GM23338 (cell line): ENCODE results near the gene ADGRV1. TPM values are rescaled to one million over a fixed set of nuclear protein-coding genes. Genes with fewer than 3 reads are reported as not detected.
A peak's percentile ranks its signal among the peaks of the same experiment; 100 is the strongest.

ENCODE experiments used
- ATAC-seq: fragments of 200-7000 bp; cut with Tn5 transposase; 3 replicates; pipeline ENCODE4 v1.9.1; 2020
- DNase-seq: peaks from one replicate; pipeline ENCODE4 v3.0.0-alpha.2; 2015; ENCODE audit warnings: low spot score
- H2AFZ ChIP-seq: fragments of 200-600 bp; sonication (generic); 2 replicates; pipeline ENCODE4 v1.8.0; 2016; ENCODE audit warnings: antibody characterized with exemption, mild to moderate bottlenecking, moderate library complexity
- H3F3A ChIP-seq: fragments of 200-600 bp; sonication (generic); replicated peaks from 2 replicates; pipeline ENCODE4 v1.8.0; 2017; ENCODE audit warnings: antibody characterized with exemption, mixed run types, low read depth
- H3K27ac ChIP-seq: fragments of 200-600 bp; sonication (generic); 2 replicates; pipeline ENCODE4 v1.6.1; 2016; ENCODE audit warnings: low read depth
- H3K27me3 ChIP-seq: fragments of 200-600 bp; sonication (generic); 2 replicates; pipeline ENCODE4 v1.8.0; 2016; ENCODE audit warnings: mild to moderate bottlenecking, mixed run types, moderate library complexity; ENCODE audit not compliant: insufficient read depth
- H3K36me3 ChIP-seq: fragments of 200-600 bp; sonication (generic); 2 replicates; pipeline ENCODE4 v1.8.0; 2016; ENCODE audit warnings: mild to moderate bottlenecking; ENCODE audit not compliant: insufficient read depth
- H3K4me1 ChIP-seq: fragments of 200-600 bp; sonication (generic); 2 replicates; pipeline ENCODE4 v1.8.0; 2016; ENCODE audit warnings: mild to moderate bottlenecking, moderate library complexity; ENCODE audit not compliant: insufficient read depth
- H3K4me2 ChIP-seq: fragments of 200-600 bp; sonication (generic); 2 replicates; pipeline ENCODE4 v1.7.1; 2017; ENCODE audit warnings: mixed run types
- H3K4me3 ChIP-seq: fragments of 200-600 bp; sonication (generic); 2 replicates; pipeline ENCODE4 v1.6.1; 2016; ENCODE audit warnings: mixed run types
- H3K79me2 ChIP-seq: fragments of 200-600 bp; sonication (generic); replicated peaks from 2 replicates; pipeline ENCODE4 v1.8.0; 2017; ENCODE audit warnings: mild to moderate bottlenecking; ENCODE audit not compliant: insufficient read depth
- H3K9me2 ChIP-seq: fragments of 200-600 bp; sonication (generic); 2 replicates; pipeline ENCODE4 v1.8.0; 2017; ENCODE audit not compliant: insufficient read depth
- H4K20me1 ChIP-seq: fragments of 200-600 bp; sonication (generic); replicated peaks from 2 replicates; pipeline ENCODE4 v1.8.0; 2017; ENCODE audit warnings: mild to moderate bottlenecking; ENCODE audit not compliant: insufficient read depth
- H3K27ac Mint-ChIP-seq: 2 replicates; pipeline ENCODE4 v1.8.0; 2020; ENCODE audit warnings: inconsistent platforms, mild to moderate bottlenecking, moderate library complexity, mixed read lengths
- H3K27me3 Mint-ChIP-seq: 3 replicates; pipeline ENCODE4 v1.8.0; 2022; ENCODE audit warnings: low read depth, mild to moderate bottlenecking, moderate library complexity, mixed read lengths, inconsistent platforms; ENCODE audit not compliant: insufficient read depth, poor library complexity
- H3K36me3 Mint-ChIP-seq: 3 replicates; pipeline ENCODE4 v1.8.0; 2021; ENCODE audit warnings: low read depth, mild to moderate bottlenecking, inconsistent platforms, moderate library complexity, mixed read lengths
- H3K4me1 Mint-ChIP-seq: 3 replicates; pipeline ENCODE4 v1.8.0; 2020; ENCODE audit warnings: mild to moderate bottlenecking, inconsistent platforms, mixed read lengths
- H3K4me3 Mint-ChIP-seq: 3 replicates; pipeline ENCODE4 v1.8.0; 2021; ENCODE audit warnings: moderate library complexity, mild to moderate bottlenecking, inconsistent platforms, mixed read lengths
- H3K9me3 Mint-ChIP-seq: 3 replicates; pipeline ENCODE4 v1.8.0; 2020; ENCODE audit warnings: moderate library complexity, mild to moderate bottlenecking, inconsistent platforms, mixed read lengths
- EZH2 ChIP-seq: fragments of 200-600 bp; sonication (generic); IDR thresholded peaks from one replicate; pipeline ENCODE4 v1.8.0; 2017; ENCODE audit warnings: antibody characterized with exemption, mild to moderate bottlenecking, low read depth; ENCODE audit not compliant: unreplicated experiment
- EZH2phosphoT487 ChIP-seq: fragments of 200-600 bp; sonication (generic); IDR thresholded peaks from one replicate; pipeline ENCODE4 v1.8.1; 2018; ENCODE audit warnings: antibody characterized with exemption; ENCODE audit not compliant: unreplicated experiment
- POLR2AphosphoS5 ChIP-seq: IDR thresholded peaks from 2 replicates; pipeline ENCODE4 v1.6.1; 2016; ENCODE audit warnings: antibody characterized with exemption, low read depth
- STAT1 ChIP-seq: IDR thresholded peaks from one replicate; pipeline ENCODE4 v1.6.1; 2016; ENCODE audit warnings: antibody characterized with exemption; ENCODE audit not compliant: unreplicated experiment
- polyA plus RNA-seq: library from polyadenylated mRNA; unstranded; fragments of >200 nt; fragmentation: Nextera tagmentation; extraction: Ambion mirVana; gene quantifications from 2 replicates; pipeline ENCODE4 v1.2.1, GENCODE V29; 2016
- total RNA-seq: library from RNA; depleted of rRNA; stranded (reverse); fragments of >200 nt; shearing (Covaris generic); gene quantifications from 2 replicates; pipeline ENCODE4 v1.2.3, GENCODE V29; 2014
- TF ChIP-seq, protein P1 (sequence below): IDR thresholded peaks from one replicate; pipeline ENCODE4 v1.6.1; 2018; ENCODE audit warnings: antibody characterized with exemption; ENCODE audit not compliant: unreplicated experiment
- TF ChIP-seq, protein P2 (sequence below): IDR thresholded peaks from 2 replicates; pipeline ENCODE4 v1.6.1; 2016; ENCODE audit warnings: antibody characterized with exemption
- TF ChIP-seq, protein P3 (sequence below), 2 experiments: fragments of 200-600 bp in 1 of 2; sonication (generic) in 1 of 2; conservative IDR thresholded peaks; 2 replicates each; pipeline versions ENCODE4 v1.5.1 to v1.6.1; 2016 to 2017; ENCODE audit warnings: antibody characterized with exemption in 2 of 2, low read depth in 2 of 2, mild to moderate bottlenecking in 2 of 2, moderate library complexity in 1 of 2
- TF ChIP-seq, protein P4 (sequence below): fragments of 250-450 bp; sonication (Bioruptor Pico); IDR thresholded peaks from 2 replicates; pipeline ENCODE4 v1.5.0; 2020; ENCODE audit warnings: mild to moderate bottlenecking, moderate library complexity

Gene ADGRV1
- total and polyA plus RNA-seq, 2 experiments from 2014 or later, result 46.1 to 149 TPM

DNA sequence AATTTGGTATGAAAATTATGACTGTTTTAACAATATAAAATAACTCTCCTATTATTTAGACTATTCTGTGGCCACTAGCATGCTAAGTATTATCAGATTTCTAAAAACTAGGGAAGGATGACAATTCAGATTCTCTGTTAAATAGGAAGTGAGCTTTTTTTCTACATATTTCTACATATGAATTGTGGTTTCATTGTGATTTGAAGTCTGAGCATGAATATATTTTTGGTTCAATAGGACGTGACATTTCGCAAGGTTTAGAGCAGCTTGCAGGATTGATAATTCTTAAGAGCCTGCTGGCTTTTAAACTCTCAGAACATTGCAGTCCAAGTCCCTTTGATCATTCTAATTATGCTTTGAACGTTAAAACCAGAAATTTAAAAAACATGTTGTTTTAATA is 82.9 kb downstream of the ADGRV1 start (continued):
- TF ChIP-seq, protein P1, sequence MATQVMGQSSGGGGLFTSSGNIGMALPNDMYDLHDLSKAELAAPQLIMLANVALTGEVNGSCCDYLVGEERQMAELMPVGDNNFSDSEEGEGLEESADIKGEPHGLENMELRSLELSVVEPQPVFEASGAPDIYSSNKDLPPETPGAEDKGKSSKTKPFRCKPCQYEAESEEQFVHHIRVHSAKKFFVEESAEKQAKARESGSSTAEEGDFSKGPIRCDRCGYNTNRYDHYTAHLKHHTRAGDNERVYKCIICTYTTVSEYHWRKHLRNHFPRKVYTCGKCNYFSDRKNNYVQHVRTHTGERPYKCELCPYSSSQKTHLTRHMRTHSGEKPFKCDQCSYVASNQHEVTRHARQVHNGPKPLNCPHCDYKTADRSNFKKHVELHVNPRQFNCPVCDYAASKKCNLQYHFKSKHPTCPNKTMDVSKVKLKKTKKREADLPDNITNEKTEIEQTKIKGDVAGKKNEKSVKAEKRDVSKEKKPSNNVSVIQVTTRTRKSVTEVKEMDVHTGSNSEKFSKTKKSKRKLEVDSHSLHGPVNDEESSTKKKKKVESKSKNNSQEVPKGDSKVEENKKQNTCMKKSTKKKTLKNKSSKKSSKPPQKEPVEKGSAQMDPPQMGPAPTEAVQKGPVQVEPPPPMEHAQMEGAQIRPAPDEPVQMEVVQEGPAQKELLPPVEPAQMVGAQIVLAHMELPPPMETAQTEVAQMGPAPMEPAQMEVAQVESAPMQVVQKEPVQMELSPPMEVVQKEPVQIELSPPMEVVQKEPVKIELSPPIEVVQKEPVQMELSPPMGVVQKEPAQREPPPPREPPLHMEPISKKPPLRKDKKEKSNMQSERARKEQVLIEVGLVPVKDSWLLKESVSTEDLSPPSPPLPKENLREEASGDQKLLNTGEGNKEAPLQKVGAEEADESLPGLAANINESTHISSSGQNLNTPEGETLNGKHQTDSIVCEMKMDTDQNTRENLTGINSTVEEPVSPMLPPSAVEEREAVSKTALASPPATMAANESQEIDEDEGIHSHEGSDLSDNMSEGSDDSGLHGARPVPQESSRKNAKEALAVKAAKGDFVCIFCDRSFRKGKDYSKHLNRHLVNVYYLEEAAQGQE, result no peak

DNA sequence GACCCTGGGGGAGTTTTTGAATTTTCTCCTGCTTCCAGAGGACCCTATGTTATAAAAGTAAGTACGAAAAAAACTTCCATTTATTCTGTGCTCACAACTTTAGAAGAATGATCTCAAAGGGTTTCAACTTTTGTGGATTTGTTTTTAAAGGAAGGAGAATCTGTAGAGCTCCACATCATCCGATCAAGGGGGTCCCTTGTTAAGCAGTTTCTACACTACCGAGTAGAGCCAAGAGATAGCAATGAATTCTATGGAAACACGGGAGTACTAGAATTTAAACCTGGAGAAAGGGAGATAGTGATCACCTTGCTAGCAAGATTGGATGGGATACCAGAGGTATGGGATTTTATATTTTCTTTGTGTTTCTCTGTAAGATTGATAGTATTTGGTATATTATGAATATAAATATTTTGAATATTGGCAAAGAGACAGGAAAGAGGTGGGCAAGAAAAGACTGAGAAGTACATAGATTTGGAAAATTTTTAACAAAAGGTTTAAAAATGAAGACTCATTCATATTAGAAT is 84.2 kb downstream of the ADGRV1 start:
- Histone ChIP-seq H3K36me3 (peaks cover 15% of the 10 kb centered on the region), H2AFZ (no peak overlapping the region), H3K4me3 (no peak overlapping the region), H4K20me1 (no peaks in the 10 kb centered on the region), H3K4me2 (no peak overlapping the region), H3K27ac (peak overlapping the region; percentile 8; the same call in 1 of the 2 replicates), H3K79me2 (no peaks in the 10 kb centered on the region), H3K27me3 (no peaks in the 10 kb centered on the region), H3F3A (no peaks in the 10 kb centered on the region), H3K9me2 (no peaks in the 10 kb centered on the region), H3K4me1 (peaks cover 20% of the 10 kb centered on the region)
- peaks cover 34% of the 10 kb centered on the region for H3K4me1 Mint-ChIP-seq
- peaks cover 26% of the 10 kb centered on the region for H3K36me3 Mint-ChIP-seq
- ATAC-seq (no peak), DNase-seq (no peak)
- peaks cover 4% of the 10 kb centered on the region for H3K27me3 Mint-ChIP-seq
- no peak overlapping the region for H3K4me3 Mint-ChIP-seq
- peak overlapping the region; percentile 2; the same call in 1 of the 2 replicates for H3K27ac Mint-ChIP-seq
- H3K9me3 Mint-ChIP-seq, result no peaks in the 10 kb centered on the region
- TF ChIP-seq EZH2 (no peak), EZH2phosphoT487 (no peak), POLR2AphosphoS5 (no peak), STAT1 (no peak)
- TF ChIP-seq, protein P2, sequence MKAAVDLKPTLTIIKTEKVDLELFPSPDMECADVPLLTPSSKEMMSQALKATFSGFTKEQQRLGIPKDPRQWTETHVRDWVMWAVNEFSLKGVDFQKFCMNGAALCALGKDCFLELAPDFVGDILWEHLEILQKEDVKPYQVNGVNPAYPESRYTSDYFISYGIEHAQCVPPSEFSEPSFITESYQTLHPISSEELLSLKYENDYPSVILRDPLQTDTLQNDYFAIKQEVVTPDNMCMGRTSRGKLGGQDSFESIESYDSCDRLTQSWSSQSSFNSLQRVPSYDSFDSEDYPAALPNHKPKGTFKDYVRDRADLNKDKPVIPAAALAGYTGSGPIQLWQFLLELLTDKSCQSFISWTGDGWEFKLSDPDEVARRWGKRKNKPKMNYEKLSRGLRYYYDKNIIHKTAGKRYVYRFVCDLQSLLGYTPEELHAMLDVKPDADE, result no peak
- TF ChIP-seq, protein P3, sequence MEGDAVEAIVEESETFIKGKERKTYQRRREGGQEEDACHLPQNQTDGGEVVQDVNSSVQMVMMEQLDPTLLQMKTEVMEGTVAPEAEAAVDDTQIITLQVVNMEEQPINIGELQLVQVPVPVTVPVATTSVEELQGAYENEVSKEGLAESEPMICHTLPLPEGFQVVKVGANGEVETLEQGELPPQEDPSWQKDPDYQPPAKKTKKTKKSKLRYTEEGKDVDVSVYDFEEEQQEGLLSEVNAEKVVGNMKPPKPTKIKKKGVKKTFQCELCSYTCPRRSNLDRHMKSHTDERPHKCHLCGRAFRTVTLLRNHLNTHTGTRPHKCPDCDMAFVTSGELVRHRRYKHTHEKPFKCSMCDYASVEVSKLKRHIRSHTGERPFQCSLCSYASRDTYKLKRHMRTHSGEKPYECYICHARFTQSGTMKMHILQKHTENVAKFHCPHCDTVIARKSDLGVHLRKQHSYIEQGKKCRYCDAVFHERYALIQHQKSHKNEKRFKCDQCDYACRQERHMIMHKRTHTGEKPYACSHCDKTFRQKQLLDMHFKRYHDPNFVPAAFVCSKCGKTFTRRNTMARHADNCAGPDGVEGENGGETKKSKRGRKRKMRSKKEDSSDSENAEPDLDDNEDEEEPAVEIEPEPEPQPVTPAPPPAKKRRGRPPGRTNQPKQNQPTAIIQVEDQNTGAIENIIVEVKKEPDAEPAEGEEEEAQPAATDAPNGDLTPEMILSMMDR (conservative IDR thresholded peaks at IDR 0.05; ENCODE audit: low read depth in 2 of 2), result no peak
- TF ChIP-seq, protein P4, sequence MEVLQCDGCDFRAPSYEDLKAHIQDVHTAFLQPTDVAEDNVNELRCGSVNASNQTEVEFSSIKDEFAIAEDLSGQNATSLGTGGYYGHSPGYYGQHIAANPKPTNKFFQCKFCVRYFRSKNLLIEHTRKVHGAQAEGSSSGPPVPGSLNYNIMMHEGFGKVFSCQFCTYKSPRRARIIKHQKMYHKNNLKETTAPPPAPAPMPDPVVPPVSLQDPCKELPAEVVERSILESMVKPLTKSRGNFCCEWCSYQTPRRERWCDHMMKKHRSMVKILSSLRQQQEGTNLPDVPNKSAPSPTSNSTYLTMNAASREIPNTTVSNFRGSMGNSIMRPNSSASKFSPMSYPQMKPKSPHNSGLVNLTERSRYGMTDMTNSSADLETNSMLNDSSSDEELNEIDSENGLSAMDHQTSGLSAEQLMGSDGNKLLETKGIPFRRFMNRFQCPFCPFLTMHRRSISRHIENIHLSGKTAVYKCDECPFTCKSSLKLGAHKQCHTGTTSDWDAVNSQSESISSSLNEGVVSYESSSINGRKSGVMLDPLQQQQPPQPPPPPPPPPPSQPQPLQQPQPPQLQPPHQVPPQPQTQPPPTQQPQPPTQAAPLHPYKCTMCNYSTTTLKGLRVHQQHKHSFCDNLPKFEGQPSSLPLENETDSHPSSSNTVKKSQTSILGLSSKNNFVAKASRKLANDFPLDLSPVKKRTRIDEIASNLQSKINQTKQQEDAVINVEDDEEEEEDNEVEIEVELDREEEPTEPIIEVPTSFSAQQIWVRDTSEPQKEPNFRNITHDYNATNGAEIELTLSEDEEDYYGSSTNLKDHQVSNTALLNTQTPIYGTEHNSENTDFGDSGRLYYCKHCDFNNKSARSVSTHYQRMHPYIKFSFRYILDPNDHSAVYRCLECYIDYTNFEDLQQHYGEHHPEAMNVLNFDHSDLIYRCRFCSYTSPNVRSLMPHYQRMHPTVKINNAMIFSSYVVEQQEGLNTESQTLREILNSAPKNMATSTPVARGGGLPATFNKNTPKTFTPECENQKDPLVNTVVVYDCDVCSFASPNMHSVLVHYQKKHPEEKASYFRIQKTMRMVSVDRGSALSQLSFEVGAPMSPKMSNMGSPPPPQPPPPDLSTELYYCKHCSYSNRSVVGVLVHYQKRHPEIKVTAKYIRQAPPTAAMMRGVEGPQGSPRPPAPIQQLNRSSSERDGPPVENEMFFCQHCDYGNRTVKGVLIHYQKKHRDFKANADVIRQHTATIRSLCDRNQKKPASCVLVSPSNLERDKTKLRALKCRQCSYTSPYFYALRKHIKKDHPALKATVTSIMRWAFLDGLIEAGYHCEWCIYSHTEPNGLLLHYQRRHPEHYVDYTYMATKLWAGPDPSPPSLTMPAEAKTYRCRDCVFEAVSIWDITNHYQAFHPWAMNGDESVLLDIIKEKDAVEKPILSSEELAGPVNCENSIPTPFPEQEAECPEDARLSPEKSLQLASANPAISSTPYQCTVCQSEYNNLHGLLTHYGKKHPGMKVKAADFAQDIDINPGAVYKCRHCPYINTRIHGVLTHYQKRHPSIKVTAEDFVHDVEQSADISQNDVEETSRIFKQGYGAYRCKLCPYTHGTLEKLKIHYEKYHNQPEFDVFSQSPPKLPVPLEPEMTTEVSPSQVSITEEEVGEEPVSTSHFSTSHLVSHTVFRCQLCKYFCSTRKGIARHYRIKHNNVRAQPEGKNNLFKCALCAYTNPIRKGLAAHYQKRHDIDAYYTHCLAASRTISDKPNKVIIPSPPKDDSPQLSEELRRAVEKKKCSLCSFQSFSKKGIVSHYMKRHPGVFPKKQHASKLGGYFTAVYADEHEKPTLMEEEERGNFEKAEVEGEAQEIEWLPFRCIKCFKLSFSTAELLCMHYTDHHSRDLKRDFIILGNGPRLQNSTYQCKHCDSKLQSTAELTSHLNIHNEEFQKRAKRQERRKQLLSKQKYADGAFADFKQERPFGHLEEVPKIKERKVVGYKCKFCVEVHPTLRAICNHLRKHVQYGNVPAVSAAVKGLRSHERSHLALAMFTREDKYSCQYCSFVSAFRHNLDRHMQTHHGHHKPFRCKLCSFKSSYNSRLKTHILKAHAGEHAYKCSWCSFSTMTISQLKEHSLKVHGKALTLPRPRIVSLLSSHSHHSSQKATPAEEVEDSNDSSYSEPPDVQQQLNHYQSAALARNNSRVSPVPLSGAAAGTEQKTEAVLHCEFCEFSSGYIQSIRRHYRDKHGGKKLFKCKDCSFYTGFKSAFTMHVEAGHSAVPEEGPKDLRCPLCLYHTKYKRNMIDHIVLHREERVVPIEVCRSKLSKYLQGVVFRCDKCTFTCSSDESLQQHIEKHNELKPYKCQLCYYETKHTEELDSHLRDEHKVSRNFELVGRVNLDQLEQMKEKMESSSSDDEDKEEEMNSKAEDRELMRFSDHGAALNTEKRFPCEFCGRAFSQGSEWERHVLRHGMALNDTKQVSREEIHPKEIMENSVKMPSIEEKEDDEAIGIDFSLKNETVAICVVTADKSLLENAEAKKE (CRISPR knock-in tag), result no peak
